Measurements from ENCODE around the gene PDZD4.

The PDZD4 gene

DNA sequence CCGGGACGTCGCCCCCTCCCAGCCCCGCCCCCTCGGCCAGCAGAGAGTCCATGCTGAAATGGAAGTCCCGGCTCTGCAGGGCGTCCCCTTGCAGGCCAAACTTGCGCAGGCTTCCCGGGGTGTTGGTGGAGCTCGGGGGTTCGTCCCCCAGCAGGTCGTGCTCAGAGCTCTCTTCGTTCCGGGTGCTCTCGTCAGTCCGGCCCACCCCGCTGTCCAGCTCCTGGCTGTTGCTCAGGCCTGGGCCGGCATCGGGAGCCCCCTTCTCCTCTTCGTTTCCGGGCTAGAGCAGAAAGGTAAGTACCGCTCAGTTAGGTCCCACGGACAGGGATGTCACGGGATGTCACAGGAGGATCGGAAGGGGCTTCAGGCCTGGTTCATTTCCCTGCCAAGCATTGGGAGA, 25.7 kb downstream of the PDZD4 start:
- no peak for DNase-seq

GRCh38 chrX:153804100-153804595, 26.2 kb downstream of the PDZD4 start:
- DNase-seq = no peak

GRCh38 chrX:153803211-153804099, 26.9 kb downstream of the PDZD4 start:
- DNase-seq = no peak

DNA sequence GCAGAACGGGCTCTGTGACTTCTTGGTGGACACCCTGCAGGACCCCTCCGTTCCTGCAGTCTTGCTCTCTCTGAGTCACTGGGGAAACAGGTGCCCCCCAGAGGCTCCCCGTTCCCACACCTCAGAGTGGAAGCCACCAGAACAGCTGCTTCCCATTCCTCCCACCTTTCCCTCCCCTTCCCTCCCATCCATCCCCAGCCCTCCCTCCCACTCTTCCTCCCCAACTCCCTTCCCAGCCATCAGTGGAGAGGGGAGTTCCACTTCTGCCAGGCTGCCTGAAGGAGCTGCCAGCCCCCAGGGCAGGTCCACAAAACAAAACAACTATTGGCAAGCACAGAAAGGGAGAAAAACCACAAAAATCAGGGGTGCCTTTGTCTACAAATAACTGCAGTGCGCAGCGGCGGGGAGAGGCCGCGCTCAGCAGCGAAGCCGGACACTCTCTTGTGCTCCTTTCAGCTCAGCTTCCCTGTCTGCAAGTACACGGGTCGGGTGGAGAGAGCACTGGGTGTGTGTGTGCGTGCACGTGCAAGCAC, 27.8 kb downstream of the PDZD4 start:
- no peak for DNase-seq

- no peak for DNase-seq
Observed at GRCh38 chrX:153801669-153802068, 28.7 kb downstream of the PDZD4 start.

- DNase-seq = no peak
Observed at GRCh38 chrX:153800746-153801145, 29.6 kb downstream of the PDZD4 start.

DNA sequence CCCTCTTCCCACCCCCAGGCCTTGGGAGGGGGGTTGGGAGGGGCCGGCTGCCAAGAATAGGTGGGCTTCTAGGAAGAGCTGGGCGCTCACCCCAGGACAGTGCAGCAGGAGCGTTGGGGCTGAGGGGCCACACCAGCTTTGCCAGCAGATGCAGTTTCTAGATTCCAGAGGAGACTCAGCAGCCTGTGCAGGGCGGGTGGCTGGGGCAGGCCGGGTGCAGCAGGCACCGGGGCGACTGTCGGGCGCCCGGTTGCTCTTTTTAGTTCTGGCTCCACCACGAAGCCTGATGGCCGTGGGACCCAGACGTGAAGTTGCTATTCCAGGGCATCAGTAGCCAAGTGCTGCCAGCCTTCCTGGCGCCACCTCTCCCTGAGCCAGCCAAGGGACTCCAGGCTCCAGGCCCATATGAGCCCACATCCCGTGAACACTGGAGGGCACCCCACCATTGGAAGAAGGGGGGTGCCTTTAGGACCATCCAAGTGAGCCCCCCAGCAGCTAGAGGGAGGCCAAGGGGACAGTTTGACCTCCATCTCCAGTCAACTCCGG, 30.1 kb downstream of the PDZD4 start:
- no peak for DNase-seq

DNA sequence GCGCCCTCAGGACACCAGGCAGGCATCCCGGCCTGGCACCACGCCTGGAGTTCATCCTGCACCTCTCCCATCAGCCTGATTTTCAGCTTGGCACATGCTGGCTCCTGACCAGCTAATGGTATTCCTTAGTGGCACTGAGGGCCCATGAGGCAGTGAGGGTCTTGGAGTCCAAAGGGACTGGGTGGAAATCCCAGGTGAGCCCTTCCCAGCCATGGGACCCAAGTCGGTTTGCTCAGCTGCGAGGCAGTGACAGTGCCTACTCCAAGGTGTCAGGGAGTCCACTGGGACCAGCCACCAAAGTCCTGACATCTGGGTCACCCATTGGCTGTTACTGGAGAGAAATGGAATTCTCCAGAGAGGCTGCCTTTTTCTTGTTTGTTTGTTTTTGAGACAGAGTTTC, 31.0 kb downstream of the PDZD4 start:
- DNase-seq = no peak

GRCh38 chrX:153797415-153798015, 32.8 kb downstream of the PDZD4 start:
- no peak for DNase-seq

DNA sequence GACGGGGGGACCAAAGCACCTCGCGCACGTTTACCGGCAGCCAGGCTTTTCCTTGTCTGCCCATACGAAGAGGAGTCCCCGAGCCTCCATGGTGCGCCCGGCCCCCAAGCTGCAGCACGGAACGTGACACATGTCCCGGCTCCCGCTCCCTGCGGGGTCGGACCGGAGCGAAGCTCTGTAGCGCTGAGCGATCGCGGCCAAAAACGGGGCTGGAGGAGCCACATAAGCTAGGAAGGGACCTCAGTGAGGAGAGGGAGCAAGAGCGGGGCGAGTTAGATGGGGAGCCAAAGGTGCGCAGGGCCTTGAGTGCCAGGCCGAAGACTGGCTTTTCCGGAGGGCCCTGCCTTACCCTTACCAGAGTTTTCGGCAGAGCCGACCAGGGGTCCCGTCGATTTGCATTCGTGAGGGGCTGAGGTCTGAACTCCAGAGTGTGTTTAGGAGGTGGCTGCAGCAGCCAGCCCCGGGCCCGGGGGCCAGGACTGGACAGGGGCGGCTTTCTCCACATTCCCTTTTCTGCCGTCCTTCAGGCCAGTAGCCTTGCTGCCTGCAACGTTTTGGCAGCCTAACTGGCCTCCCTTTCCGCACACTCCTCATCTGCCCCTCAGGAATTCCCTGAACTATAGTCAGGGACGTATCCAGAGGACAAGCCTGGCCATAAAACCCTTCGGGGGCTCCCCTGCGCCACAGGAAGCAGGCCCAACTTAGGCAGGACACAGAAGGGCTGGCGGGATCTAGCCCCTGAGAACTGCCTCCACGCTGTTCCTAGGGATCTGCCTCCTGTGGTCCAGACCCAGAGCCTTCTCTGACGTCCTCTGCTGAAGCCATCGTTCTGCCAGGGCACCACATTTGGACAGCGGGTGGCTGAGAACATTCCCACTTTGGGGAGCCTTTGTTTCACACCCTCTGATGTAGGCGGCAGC, 35.2 kb downstream of the PDZD4 start:
- DNase-seq = no peak

- DNase-seq = peak; percentile 77
Observed at GRCh38 chrX:153794018-153794896, 36.1 kb downstream of the PDZD4 start, which contains the start of the genes IDH3G and SSR4. TSS of gene IDH3G (minus strand) at chrX:153794375. CDS start at chrX:153794326, 49 bp downstream. TSS of gene SSR4 (plus strand) at chrX:153794668. CDS start at chrX:153794688, 20 bp downstream.

GRCh38 chrX:153793291-153793690, 37.1 kb downstream of the PDZD4 start:
- no peak for DNase-seq

DNA sequence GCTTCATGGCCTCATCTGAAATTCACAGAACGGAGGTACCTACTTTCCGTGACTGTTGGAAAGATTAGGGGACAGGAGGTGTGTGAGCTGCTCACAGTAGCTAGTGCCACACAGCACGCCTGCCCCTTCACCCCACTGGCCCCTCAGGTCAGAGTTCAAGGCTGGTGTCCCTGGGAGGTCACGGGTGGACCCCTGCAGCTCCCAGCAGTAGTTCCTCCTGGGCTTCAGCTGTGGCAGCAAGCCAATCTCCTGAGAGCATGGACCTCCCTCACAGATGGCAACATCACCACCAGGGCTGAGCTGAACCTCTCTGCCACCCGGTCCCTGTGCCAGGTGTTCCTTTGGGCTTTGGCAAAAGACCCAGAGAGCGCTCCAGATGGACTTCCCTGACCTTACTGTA, 38.0 kb downstream of the PDZD4 start:
- DNase-seq = no peak

- no peak for DNase-seq
Observed at GRCh38 chrX:153791104-153791852, 39.1 kb downstream of the PDZD4 start.

DNA sequence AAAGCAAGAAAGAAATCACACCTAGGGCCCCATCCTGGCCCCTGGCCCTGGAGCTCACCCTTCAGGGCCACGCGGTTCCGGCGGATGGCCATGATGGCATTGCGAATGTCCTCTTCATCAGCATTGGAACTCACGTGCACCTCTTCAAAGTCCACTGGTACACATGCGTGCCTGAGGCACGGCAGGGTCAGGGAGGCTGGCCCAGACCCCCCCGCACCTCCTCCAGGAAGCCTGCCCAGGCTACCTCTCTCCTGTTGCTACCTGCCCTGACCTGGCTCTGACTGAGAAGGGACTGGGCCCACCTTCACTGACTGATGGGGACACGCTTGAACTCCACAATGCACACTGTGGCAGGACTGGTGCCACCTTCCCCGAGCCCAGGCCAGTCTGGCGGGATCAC, 40.7 kb downstream of the PDZD4 start:
- no peak for DNase-seq

DNA sequence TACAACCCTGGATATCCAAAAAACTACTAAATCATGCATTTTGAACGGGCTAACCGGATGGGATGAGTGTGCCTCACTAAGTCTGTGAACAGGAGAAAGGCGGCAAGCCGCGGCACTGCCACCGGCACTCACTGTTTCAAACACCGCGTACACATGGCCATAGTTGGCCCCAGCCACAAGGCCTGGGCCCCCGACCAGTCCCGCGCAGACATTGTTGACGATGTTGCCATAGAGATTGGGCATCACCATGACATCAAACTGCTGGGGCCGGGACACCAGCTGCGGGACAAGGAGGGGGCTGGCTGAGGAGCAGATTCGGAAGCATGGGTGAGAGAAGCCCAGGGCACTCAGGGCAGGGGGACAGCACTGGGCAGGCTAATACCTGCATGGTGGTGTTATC, 43.7 kb downstream of the PDZD4 start:
- DNase-seq = no peak

DNA sequence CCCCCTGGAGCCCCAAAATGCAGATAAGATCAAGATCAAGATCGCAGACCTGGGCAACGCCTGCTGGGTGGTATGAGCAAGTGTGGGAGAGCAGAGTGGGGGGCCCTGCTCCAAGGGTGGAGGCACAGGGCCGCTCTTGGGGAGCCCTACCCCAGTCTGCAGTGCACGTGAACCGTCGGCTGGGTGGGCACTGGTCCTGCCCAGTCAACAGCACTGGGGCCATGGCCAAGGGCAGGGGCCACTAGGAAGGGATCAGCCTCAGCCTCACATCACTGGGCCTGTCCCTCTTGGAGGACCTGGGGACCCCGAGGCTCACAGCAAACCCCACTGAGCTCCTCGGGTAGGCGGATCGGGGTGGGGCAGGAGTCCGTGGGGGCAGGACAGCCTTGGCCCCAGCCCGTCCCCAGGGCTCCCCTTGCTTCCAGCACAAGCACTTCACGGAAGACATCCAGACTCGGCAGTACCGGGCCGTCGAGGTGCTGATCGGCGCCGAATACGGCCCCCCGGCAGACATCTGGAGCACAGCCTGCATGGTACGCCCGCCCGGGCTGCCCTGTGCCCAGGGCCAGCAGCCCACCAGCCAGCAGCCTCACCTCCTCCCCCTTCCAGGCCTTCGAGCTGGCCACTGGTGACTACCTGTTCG, 45.9 kb downstream of the PDZD4 start:
- no peak for DNase-seq

DNA sequence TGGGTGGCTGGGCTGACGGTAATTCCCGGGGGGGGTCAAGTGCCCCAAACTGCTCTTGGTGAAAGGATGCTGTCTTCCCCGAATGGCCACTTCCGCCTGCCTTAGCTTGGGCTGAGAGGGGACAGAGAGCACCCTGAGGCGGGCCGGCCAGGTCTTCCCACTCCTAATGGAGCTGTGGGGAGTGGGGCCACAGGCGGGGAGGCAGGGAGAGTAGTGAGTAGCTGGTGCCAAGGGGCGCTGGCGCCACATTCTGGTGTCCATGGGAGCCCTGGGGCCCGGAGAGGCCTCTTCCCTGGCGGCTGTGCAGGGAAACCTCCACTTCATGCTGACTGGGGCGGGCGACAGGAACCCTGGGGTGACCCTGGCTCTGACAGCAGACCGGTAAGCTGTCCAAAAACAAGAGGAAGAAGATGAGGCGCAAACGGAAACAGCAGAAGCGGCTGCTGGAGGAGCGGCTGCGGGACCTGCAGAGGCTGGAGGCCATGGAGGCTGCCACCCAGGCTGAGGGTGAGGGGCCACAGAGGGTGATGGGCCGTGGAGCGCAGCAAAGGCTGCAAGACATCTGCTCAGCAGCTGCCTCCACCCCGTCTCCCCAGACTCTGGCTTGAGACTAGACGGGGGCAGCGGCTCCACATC, 46.8 kb downstream of the PDZD4 start:
- DNase-seq = no peak

DNA sequence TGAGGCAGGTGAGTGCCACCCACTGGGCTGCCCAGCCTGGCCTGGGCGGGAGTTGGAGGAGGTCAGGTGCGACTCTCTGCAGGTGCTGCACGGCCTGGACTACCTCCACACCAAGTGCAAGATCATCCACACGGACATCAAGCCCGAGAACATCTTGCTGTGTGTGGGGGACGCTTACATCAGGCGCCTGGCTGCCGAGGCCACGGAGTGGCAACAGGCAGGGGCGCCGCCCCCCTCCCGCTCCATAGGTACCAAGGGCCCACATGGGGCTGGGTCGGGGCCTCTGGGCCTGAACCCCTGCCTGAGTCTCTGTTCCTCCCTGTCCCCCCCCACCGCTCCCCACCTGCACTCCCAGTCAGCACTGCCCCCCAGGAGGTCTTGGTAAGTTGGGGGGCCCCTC, 47.5 kb downstream of the PDZD4 start:
- DNase-seq = no peak

- no peak for DNase-seq
Observed at GRCh38 chrX:153782313-153782712, 48.0 kb downstream of the PDZD4 start.
